ENCODE data around the gene ZRSR2. TPM values are rescaled to one million over a fixed set of nuclear protein-coding genes. Genes with fewer than 3 reads are reported as not detected.
"Not testable (repeated sequence)": the region's sequence is repeated elsewhere in the genome, so short reads cannot be mapped to it uniquely, and the experiment has no call there.

The ZRSR2 gene
- total RNA-seq, 1 experiment from 2014 or later = 6.4 TPM

- no peak for TF ChIP-seq CTCF (conservative IDR thresholded peaks at IDR 0.05; ENCODE audit: low read depth, low read length)
- no peak for TF ChIP-seq EZH2 (IDR thresholded peaks at IDR 0.05; ENCODE audit: low read length, unreplicated experiment)
- TF ChIP-seq EZH2phosphoT487 (IDR thresholded peaks at IDR 0.05; ENCODE audit: borderline replicate concordance, low read length) = no peak
- no peaks in the 10 kb centered on the region for H4K20me1 ChIP-seq (ENCODE audit: low read length)
- H3K36me3 ChIP-seq (ENCODE audit: low read depth, low read length) = no peaks in the 10 kb centered on the region
- no peak for ATAC-seq
- BruUV-seq (replicated peaks) = no TSS peak
- H3K9ac ChIP-seq (ENCODE audit: low read length) = no peak overlapping the region
- no peak overlapping the region for H3K27ac ChIP-seq (ENCODE audit: low read length)
- intact Hi-C loops (cut with micrococcal nuclease) = no loop called here
- no peaks in the 10 kb centered on the region for H3K9me2 ChIP-seq (replicated peaks; ENCODE audit: low read length)
- H3K79me2 ChIP-seq (ENCODE audit: low read length) = no peaks in the 10 kb centered on the region
- H3K9me3 ChIP-seq (ENCODE audit: low read length) = no peaks in the 10 kb centered on the region
- peaks cover 22% of the 10 kb centered on the region for H3K4me1 ChIP-seq (ENCODE audit: insufficient read depth, low read length)
- ChIA-PET POLR2A (ENCODE audit: unreplicated experiment) (no interaction called here), CTCF (no interaction called here)
- H2AFZ ChIP-seq (ENCODE audit: low read length) = no peak overlapping the region
- no peak for DNase-seq
- H3K4me3 ChIP-seq (ENCODE audit: low read length) = no peak overlapping the region
- no peaks in the 10 kb centered on the region for H3K27me3 ChIP-seq (ENCODE audit: low read length)
- H3F3A ChIP-seq (ENCODE audit: low read length, unreplicated experiment) = peaks cover 2% of the 10 kb centered on the region
- no peak overlapping the region for H3K4me2 ChIP-seq (ENCODE audit: low read length)
These were observed 45.1 kb upstream of the ZRSR2 start for GRCh38 chrX:15745179-15745578.

- DNase-seq; CTCF ChIA-PET; H3K4me2 ChIP-seq (ENCODE audit: low read length); BruUV-seq (replicated peaks); H3K9me2 ChIP-seq (replicated peaks; ENCODE audit: low read length); H3K27me3 ChIP-seq (ENCODE audit: low read length); H3K36me3 ChIP-seq (ENCODE audit: low read depth, low read length); H3K4me3 ChIP-seq (ENCODE audit: low read length); H4K20me1 ChIP-seq (ENCODE audit: low read length); H3K27ac ChIP-seq (ENCODE audit: low read length); intact Hi-C loops (cut with micrococcal nuclease); POLR2A ChIA-PET (ENCODE audit: unreplicated experiment); H3K79me2 ChIP-seq (ENCODE audit: low read length); H2AFZ ChIP-seq (ENCODE audit: low read length); ATAC-seq; H3K9ac ChIP-seq (ENCODE audit: low read length); H3F3A ChIP-seq (ENCODE audit: low read length, unreplicated experiment); H3K9me3 ChIP-seq (ENCODE audit: low read length): not testable (repeated sequence)
- H3K4me1 ChIP-seq (ENCODE audit: insufficient read depth, low read length) = peaks cover 28% of the 10 kb centered on the region
These were observed 43.6 kb upstream of the ZRSR2 start for GRCh38 chrX:15746651-15747050.

DNA sequence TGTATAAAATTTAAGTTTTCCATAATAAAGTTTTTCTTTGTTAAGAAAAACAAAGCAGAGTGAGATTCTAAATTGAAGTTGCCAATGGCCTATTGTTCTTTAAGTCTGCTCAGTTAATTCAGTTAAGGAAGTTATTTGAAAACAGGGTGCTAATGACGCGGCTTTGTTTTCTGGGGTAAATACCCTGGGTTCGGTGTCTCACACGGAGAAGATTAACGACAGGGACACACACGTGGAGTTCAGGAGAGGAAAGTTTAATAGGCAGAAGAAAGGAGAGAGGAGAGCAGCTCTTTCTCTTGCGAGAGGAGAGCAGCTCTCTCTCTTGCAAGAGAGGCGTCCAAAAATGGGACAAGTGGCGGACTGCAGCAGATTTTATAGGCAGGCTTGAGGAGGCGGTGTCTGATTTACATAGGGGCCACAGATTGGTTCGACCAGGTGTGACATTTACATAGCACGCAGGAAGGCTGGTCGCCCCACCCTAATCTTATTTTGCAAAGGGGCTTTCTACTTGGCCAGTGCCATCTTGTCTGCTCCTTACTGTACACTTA is 42.6 kb upstream of the ZRSR2 start:
- peaks cover 35% of the 10 kb centered on the region for H3K4me1 ChIP-seq (ENCODE audit: insufficient read depth, low read length)
- no peaks in the 10 kb centered on the region for H3K36me3 ChIP-seq (ENCODE audit: low read depth, low read length)
- H3F3A ChIP-seq (ENCODE audit: low read length, unreplicated experiment) = peaks cover 16% of the 10 kb centered on the region
- ChIA-PET POLR2A (ENCODE audit: unreplicated experiment) (no interaction called here), CTCF (no interaction called here)
- DNase-seq (no peak), ATAC-seq (no peak)
- no TSS peak for BruUV-seq (replicated peaks)
- H3K4me2 ChIP-seq (ENCODE audit: low read length) = no peak overlapping the region
- no peak overlapping the region for H3K27ac ChIP-seq (ENCODE audit: low read length)
- H3K9ac ChIP-seq (ENCODE audit: low read length) = no peak overlapping the region
- H3K27me3 ChIP-seq (ENCODE audit: low read length) = no peaks in the 10 kb centered on the region
- H3K4me3 ChIP-seq (ENCODE audit: low read length) = no peak overlapping the region
- no peaks in the 10 kb centered on the region for H3K9me3 ChIP-seq (ENCODE audit: low read length)
- H4K20me1 ChIP-seq (ENCODE audit: low read length) = no peaks in the 10 kb centered on the region
- H3K9me2 ChIP-seq (replicated peaks; ENCODE audit: low read length) = no peaks in the 10 kb centered on the region
- no peak for TF ChIP-seq EZH2phosphoT487 (IDR thresholded peaks at IDR 0.05; ENCODE audit: borderline replicate concordance, low read length)
- TF ChIP-seq EZH2 (IDR thresholded peaks at IDR 0.05; ENCODE audit: low read length, unreplicated experiment) = no peak
- no peak for TF ChIP-seq CTCF (conservative IDR thresholded peaks at IDR 0.05; ENCODE audit: low read depth, low read length)
- intact Hi-C loops (cut with micrococcal nuclease) = no loop called here
- no peak overlapping the region for H2AFZ ChIP-seq (ENCODE audit: low read length)
- H3K79me2 ChIP-seq (ENCODE audit: low read length) = no peaks in the 10 kb centered on the region

Measured in PC-3 (cell line).